HEK293 (cell line): ENCODE data around the gene ANAPC2.

Experiments used
- CTCF ChIA-PET: fragments of 350-600 bp; formaldehyde crosslinking; extraction: SDS; loops from one replicate; lab custom pipeline; 2021; ENCODE audit warnings: antibody characterized with exemption; lab: Yijun Ruan, JAX
- POLR2A ChIA-PET: fragments of 300-600 bp; formaldehyde crosslinking; extraction: SDS; loops from one replicate; lab custom pipeline; 2020; ENCODE audit warnings: antibody characterized with exemption, inconsistent platforms; lab: Yijun Ruan, JAX
- H3K27ac ChIP-seq: fragments of 200-500 bp; sonication (Bioruptor generic); 2 replicates; pipeline ENCODE4 v1.5.1; 2014; ENCODE audit warnings: low read depth, low read length, control low read depth, inconsistent platforms; ENCODE audit errors: extremely low read depth
- H3K36me3 ChIP-seq, 2 experiments: fragments of 200-500 bp in 1 of 2; sonication (Bioruptor generic) in 1 of 2; 1 replicate in 1 of 2; 2 replicates in 1 of 2; pipeline ENCODE4 v1.5.1; 2014 to 2017; ENCODE audit warnings: inconsistent platforms in 2 of 2, low read length in 2 of 2; ENCODE audit not compliant: control insufficient read depth in 2 of 2, insufficient read depth in 1 of 2
- H3K4me1 ChIP-seq: fragments of 200-500 bp; sonication (Bioruptor generic); 2 replicates; pipeline ENCODE4 v1.5.1; 2014; ENCODE audit warnings: mild to moderate bottlenecking, low read length, inconsistent platforms; ENCODE audit not compliant: control insufficient read depth, insufficient read depth
- H3K4me3 ChIP-seq: 2 replicates; pipeline ENCODE4 v1.5.1; 2011; ENCODE audit warnings: low read depth, mild to moderate bottlenecking, control low read depth, low read length, moderate library complexity
- H3K9me3 ChIP-seq: fragments of 200-500 bp; sonication (Bioruptor generic); 2 replicates; pipeline ENCODE4 v1.5.1; 2014; ENCODE audit warnings: low read depth, low read length, inconsistent platforms; ENCODE audit not compliant: control insufficient read depth, insufficient read depth
- INSM2 ChIP-seq: fragments of 450-650 bp; formaldehyde crosslinking; IDR thresholded peaks from 2 replicates; pipeline ENCODE4 v1.5.1; 2016; ENCODE audit warnings: missing biosample characterization, missing genetic modification characterization
- KLF1 ChIP-seq: fragments of 450-650 bp; formaldehyde crosslinking; IDR thresholded peaks from 2 replicates; pipeline ENCODE4 v1.5.1; 2016; ENCODE audit warnings: missing biosample characterization, missing genetic modification characterization
- KLF10 ChIP-seq: fragments of 450-650 bp; IDR thresholded peaks from 2 replicates; pipeline ENCODE4 v1.5.1; 2018; ENCODE audit warnings: missing biosample characterization, mild to moderate bottlenecking, missing genetic modification characterization
- KLF16 ChIP-seq: fragments of 450-650 bp; formaldehyde crosslinking; IDR thresholded peaks from 2 replicates; pipeline ENCODE4 v1.5.1; 2017; ENCODE audit warnings: missing biosample characterization, missing genetic modification characterization
- RBAK ChIP-seq: fragments of 450-650 bp; formaldehyde crosslinking; IDR thresholded peaks from 2 replicates; pipeline ENCODE4 v1.5.1; 2016; ENCODE audit warnings: missing biosample characterization, missing genetic modification characterization
- REST ChIP-seq: fragments of 450-650 bp; formaldehyde crosslinking; IDR thresholded peaks from 2 replicates; pipeline ENCODE4 v1.5.1; 2016; ENCODE audit warnings: missing biosample characterization, missing genetic modification characterization
- ZBTB1 ChIP-seq: fragments of 450-650 bp; formaldehyde crosslinking; IDR thresholded peaks from 2 replicates; pipeline ENCODE4 v1.5.1; 2016; ENCODE audit warnings: missing biosample characterization, missing genetic modification characterization
- ZBTB11 ChIP-seq: fragments of 450-650 bp; formaldehyde crosslinking; conservative IDR thresholded peaks from 2 replicates; pipeline ENCODE4 v1.5.1; 2016; ENCODE audit warnings: low read depth, missing biosample characterization, missing genetic modification characterization
- ZBTB20 ChIP-seq: fragments of 450-650 bp; formaldehyde crosslinking; IDR thresholded peaks from 2 replicates; pipeline ENCODE4 v1.5.1; 2016; ENCODE audit warnings: missing biosample characterization, missing genetic modification characterization
- ZBTB48 ChIP-seq: fragments of 450-650 bp; formaldehyde crosslinking; IDR thresholded peaks from 2 replicates; pipeline ENCODE4 v1.5.1; 2016; ENCODE audit warnings: missing biosample characterization, missing genetic modification characterization
- ZBTB49 ChIP-seq: fragments of 450-650 bp; formaldehyde crosslinking; IDR thresholded peaks from 2 replicates; pipeline ENCODE4 v1.5.1; 2016; ENCODE audit warnings: missing biosample characterization, missing genetic modification characterization, low read depth
- ZFP69B ChIP-seq: fragments of 450-650 bp; formaldehyde crosslinking; IDR thresholded peaks from 2 replicates; pipeline ENCODE4 v1.5.1; 2016; ENCODE audit warnings: missing biosample characterization, missing genetic modification characterization
- ZNF132 ChIP-seq: fragments of 450-650 bp; formaldehyde crosslinking; IDR thresholded peaks from 2 replicates; pipeline ENCODE4 v1.5.1; 2017; ENCODE audit warnings: missing biosample characterization, missing genetic modification characterization, borderline replicate concordance
- ZNF19 ChIP-seq: fragments of 450-650 bp; formaldehyde crosslinking; IDR thresholded peaks from 2 replicates; pipeline ENCODE4; 2016; ENCODE audit warnings: missing biosample characterization, missing genetic modification characterization, low read depth
- ZNF37A ChIP-seq: fragments of 450-650 bp; IDR thresholded peaks from 2 replicates; pipeline ENCODE4 v1.5.1; 2018; ENCODE audit warnings: missing biosample characterization, missing genetic modification characterization
- ZNF518A ChIP-seq: fragments of 450-650 bp; formaldehyde crosslinking; conservative IDR thresholded peaks from 2 replicates; pipeline ENCODE4 v1.5.1; 2016; ENCODE audit warnings: low read depth, missing biosample characterization, missing genetic modification characterization
- ZNF596 ChIP-seq: fragments of 450-650 bp; IDR thresholded peaks from 2 replicates; pipeline ENCODE4 v1.5.0; 2018; ENCODE audit warnings: missing biosample characterization, mild to moderate bottlenecking, missing genetic modification characterization, moderate library complexity
- ZNF624 ChIP-seq: fragments of 450-650 bp; formaldehyde crosslinking; IDR thresholded peaks from 2 replicates; pipeline ENCODE4 v1.5.1; 2017; ENCODE audit warnings: missing biosample characterization, missing genetic modification characterization
- ZNF670 ChIP-seq: fragments of 450-650 bp; formaldehyde crosslinking; IDR thresholded peaks from 2 replicates; pipeline ENCODE4 v1.5.1; 2016; ENCODE audit warnings: missing biosample characterization, missing genetic modification characterization, low read depth

Gene ANAPC2

GRCh38 chr9:137188490-137189296 lies at the start of gene ANAPC2, which contains the start of gene SSNA1:
Gene ANAPC2, minus strand, starts transcription at chr9:137188560. Its CDS starts 28 bp downstream, at chr9:137188532.
Gene SSNA1, plus strand, starts transcription at chr9:137188676. Its CDS starts 51 bp downstream, at chr9:137188727.
- ChIA-PET CTCF (interaction anchor here (0.7 to 3.5 kb wide), 12 partner anchors 9 to 342 kb away, joined by 3 to 22 read pairs (median 4); partner anchors contain the start of genes RNF224 and TPRN), POLR2A (interaction anchor here (0.5 to 7.1 kb wide), 28 partner anchors 10 to 416 kb away, joined by 3 to 178 read pairs (median 5); partner anchors contain the start of genes LRRC26, MAN1B1, MRPL41 and NDOR1)
- peak within 1 kb of the TSS; percentile 92 for H3K27ac ChIP-seq
- H3K4me3 ChIP-seq, result peak within 1 kb of the TSS; percentile 92
- H3K9me3 ChIP-seq, result no peaks in the 10 kb centered on the region
- H3K36me3 ChIP-seq, result peaks cover 0 to 69% of the 10 kb centered on the region in 2 experiments; a peak in 1 of 3 replicates
- peaks cover 11% of the 10 kb centered on the region for H3K4me1 ChIP-seq
- TF ChIP-seq ZBTB11 (no peak), ZFP69B (peak; percentile 95), KLF16 (tag by site-specific recombination) (peak; percentile 79; the same call in 1 of the 2 replicates), ZNF670 (tag by site-specific recombination) (no peak), INSM2 (tag by site-specific recombination) (peak; percentile 92), ZBTB1 (no peak), KLF1 (tag by site-specific recombination) (peak; percentile 84), RBAK (tag by site-specific recombination) (no peak), KLF10 (peak; percentile 83; the same call in 1 of the 2 replicates), ZBTB20 (tag by site-specific recombination) (peak; percentile 94), ZNF132 (tag by site-specific recombination) (no peak), ZNF37A (tag by site-specific recombination) (no peak), ZNF624 (tag by site-specific recombination) (no peak), ZNF19 (tag by site-specific recombination) (no peak), ZBTB49 (tag by site-specific recombination) (no peak), ZNF596 (tag by site-specific recombination) (no peak), ZNF518A (no peak; the same call in 1 of the 2 replicates), ZBTB48 (tag by site-specific recombination) (peak; percentile 54; the same call in 1 of the 2 replicates), REST (no peak)
